Measurements from ENCODE around the gene EFCAB5. TPM values are rescaled to one million over a fixed set of nuclear protein-coding genes. Genes with fewer than 3 reads are reported as not detected.

The EFCAB5 gene
- total and polyA plus RNA-seq, 2 of the 8 experiments (the other 6 are each of a cell fraction or from before 2014, with no cell fraction given), result 0.05 to 0.34 TPM

GRCh38 chr17:30002088-30002487 is 60.7 kb downstream of the EFCAB5 start:
- Histone ChIP-seq H3K4me3 (ENCODE audit: extremely low read depth in 1 of 4, insufficient read depth in 2 of 4, low read depth in 3 of 4, low read length in 4 of 4) (no peak overlapping the region), H2BK5ac (ENCODE audit: low read depth, low read length) (no peak overlapping the region), H2BK20ac (ENCODE audit: low read length) (no peak overlapping the region), H3K4ac (replicated peaks; ENCODE audit: insufficient read length, low read depth, low read length) (no peak overlapping the region), H3K56ac (replicated peaks; ENCODE audit: insufficient read length, low read depth, low read length) (no peak overlapping the region), H2BK120ac (replicated peaks; ENCODE audit: low read depth, low read length) (no peak overlapping the region), H3K14ac (ENCODE audit: insufficient read length) (no peak overlapping the region), H2BK15ac (ENCODE audit: low read length) (no peak overlapping the region), H3K18ac (ENCODE audit: extremely low read depth, low read length) (no peak overlapping the region), H4K91ac (replicated peaks; ENCODE audit: insufficient read length, low read length) (no peak overlapping the region), H3K27me3 (replicated peaks in 1 of 4; ENCODE audit: control insufficient read depth in 3 of 4, extremely low read depth in 1 of 4, insufficient read depth in 3 of 4, low read length in 3 of 4) (no peaks in the 10 kb centered on the region), H2AFZ (ENCODE audit: low read length) (no peak overlapping the region), H3K36me3 (ENCODE audit: control insufficient read depth in 2 of 4, insufficient read depth in 4 of 4, low read length in 3 of 4) (no peaks in the 10 kb centered on the region), H3K23me2 (ENCODE audit: low read depth, low read length) (no peaks in the 10 kb centered on the region), H3K4me1 (replicated peaks in 1 of 4; ENCODE audit: control insufficient read depth in 3 of 4, insufficient read depth in 4 of 4, low read length in 3 of 4) (peaks cover 0 to 2% (median 0%) of the 10 kb centered on the region in 4 experiments; a peak in 1 of 7 replicates), H3K79me1 (ENCODE audit: low read depth, low read length) (no peaks in the 10 kb centered on the region), H4K5ac (ENCODE audit: insufficient read length, low read depth, low read length) (no peak overlapping the region), H4K20me1 (replicated peaks in 1 of 2; ENCODE audit: control insufficient read depth in 1 of 2, insufficient read depth in 2 of 2, low read length in 2 of 2) (no peaks in the 10 kb centered on the region), H3K23ac (ENCODE audit: insufficient read length) (no peak overlapping the region), H2BK12ac (ENCODE audit: low read depth, low read length) (no peak overlapping the region), H2AK5ac (ENCODE audit: low read depth, low read length) (no peak overlapping the region), H3K79me2 (ENCODE audit: control insufficient read depth in 1 of 2, insufficient read depth in 2 of 2, low read length in 2 of 2) (no peaks in the 10 kb centered on the region), H3K9ac (replicated peaks in 1 of 4; ENCODE audit: extremely low read depth in 1 of 4, low read depth in 3 of 4, low read length in 3 of 4) (no peak overlapping the region), H3K4me2 (ENCODE audit: insufficient read depth in 1 of 2, low read depth in 2 of 2, low read length in 2 of 2) (no peak overlapping the region), H4K8ac (ENCODE audit: extremely low read depth, insufficient read depth, low read length) (no peak overlapping the region), H3K9me3 (ENCODE audit: insufficient read depth in 2 of 2, low read depth in 1 of 2, low read length in 1 of 2) (no peaks in the 10 kb centered on the region), H3K27ac (ENCODE audit: low read depth, low read length) (no peak overlapping the region)
- no peak for DNase-seq (ENCODE audit: low read depth in 1 of 2, low spot score in 2 of 2)
- FAIRE-seq, result no peak
- CTCF ChIA-PET (ENCODE audit: partially characterized antibody), result interaction anchor here (1.4 kb wide), 2 partner anchors 91 to 162 kb away, joined by 3 read pairs; no protein-coding TSS in a partner anchor
- POLR2A ChIA-PET (ENCODE audit: partially characterized antibody), result no interaction called here
- TF ChIP-seq SRF (IDR thresholded peaks at IDR 0.05; ENCODE audit: low read depth, low read length) (no peak), CTCF (IDR thresholded peaks at IDR 0.05; ENCODE audit: control extremely low read depth in 1 of 3, insufficient read depth in 1 of 3, low read depth in 1 of 3, low read length in 3 of 3) (no peak), EGR1 (IDR thresholded peaks at IDR 0.05; ENCODE audit: borderline replicate concordance, low read depth, low read length) (no peak), SP2 (IDR thresholded peaks at IDR 0.05; ENCODE audit: low read length) (no peak), TAF1 (IDR thresholded peaks at IDR 0.05; ENCODE audit: low read depth, low read length) (no peak), TEAD4 (IDR thresholded peaks at IDR 0.05; ENCODE audit: low read depth, low read length) (no peak), YY1 (IDR thresholded peaks at IDR 0.05; ENCODE audit: low read depth, low read length) (no peak), SP4 (IDR thresholded peaks at IDR 0.05; ENCODE audit: low read length) (no peak), HDAC2 (IDR thresholded peaks at IDR 0.05; ENCODE audit: borderline replicate concordance in 1 of 2, low read depth in 2 of 2, low read length in 2 of 2) (no peak), NRF1 (IDR thresholded peaks at IDR 0.05; ENCODE audit: low read depth, low read length) (no peak), NANOG (IDR thresholded peaks at IDR 0.05; ENCODE audit: insufficient read depth, low read depth, low read length, poor library complexity, severe bottlenecking) (no peak), CHD2 (IDR thresholded peaks at IDR 0.05; ENCODE audit: low read length) (no peak), POU5F1 (IDR thresholded peaks at IDR 0.05; ENCODE audit: low read depth, low read length) (no peak), ASH2L (IDR thresholded peaks at IDR 0.05; ENCODE audit: low read length) (no peak)
